Right cardiac atrium (tissue), 5 donors: Measurements from ENCODE around the gene FRRS1. TPM values are rescaled to one million over a fixed set of nuclear protein-coding genes. Genes with fewer than 3 reads are reported as not detected.

Experiments used
- ATAC-seq, 2 donors: fragments of 200-7000 bp; cut with Tn5 transposase; one replicate each; pipeline versions ENCODE4 v1.8.0 to v1.9.1; 2020; ENCODE audit warnings: moderate library complexity in 2 of 2, mild to moderate bottlenecking in 1 of 2
- DNase-seq, 3 donors: peaks; one replicate each; pipeline ENCODE4 v3.0.0-alpha.2; 2020
- H3K27ac ChIP-seq: one replicate; pipeline ENCODE4 v1.5.1; 2013; ENCODE audit warnings: mild to moderate bottlenecking, low read length, control low read depth, moderate library complexity
- H3K27me3 ChIP-seq: one replicate; pipeline ENCODE4 v1.6.1; 2013; ENCODE audit not compliant: control insufficient read depth, insufficient read depth
- H3K4me1 ChIP-seq: one replicate; pipeline ENCODE4 v1.6.1; 2013; ENCODE audit warnings: low read length; ENCODE audit not compliant: control insufficient read depth, insufficient read depth
- H3K4me3 ChIP-seq: one replicate; pipeline ENCODE4 v1.5.1; 2013; ENCODE audit warnings: low read length, control low read depth
- H3K9me3 ChIP-seq: one replicate; pipeline ENCODE4 v1.6.1; 2013; ENCODE audit warnings: low read length; ENCODE audit not compliant: control insufficient read depth
- WGBS: extraction: QIAGEN DNeasy Blood & Tissue Kit; methylation state at CpG from one replicate; pipeline ENCODE4 v1.1.7; 2013; 5-methylcytosine and 5-hydroxymethylcytosine counted together
- intact Hi-C, 4 donors: fragments of 100-400 bp; cut with DNase I; formaldehyde crosslinking; loops; one replicate each; pipeline versions ENCODE4 v1.11.0 to v1.14.0; 2022 to 2023
- polyA plus RNA-seq: library from polyadenylated mRNA; stranded (reverse); fragments of 200-250 nt; gene quantifications from one replicate; pipeline ENCODE4 v1.2.3, GENCODE V29; 2013
- total RNA-seq, 4 donors: library from RNA; stranded (reverse); fragmentation: NEBNext Ultra II Directional; extraction: Animal tissue kit (Norgen Biotek cat#: 25700); gene quantifications; one replicate each; pipeline ENCODE4 v1.2.1, GENCODE V29; 2021
- donor health status: healthy with polysubstance abuse.
- donor health status: DM: no; HTN: yes; CAD: no.
- donor health status: DM: no; HTN: no; CAD: no.
- donor health status: DM: no; HTN: yes; CAD: no; lungs with severe emphysema.
- donor health status: DM: yes; HTN: yes; CAD: no.

The FRRS1 gene
- total and polyA plus RNA-seq, 5 donors = 1.4 to 7.6 (median 6.8) TPM

DNA sequence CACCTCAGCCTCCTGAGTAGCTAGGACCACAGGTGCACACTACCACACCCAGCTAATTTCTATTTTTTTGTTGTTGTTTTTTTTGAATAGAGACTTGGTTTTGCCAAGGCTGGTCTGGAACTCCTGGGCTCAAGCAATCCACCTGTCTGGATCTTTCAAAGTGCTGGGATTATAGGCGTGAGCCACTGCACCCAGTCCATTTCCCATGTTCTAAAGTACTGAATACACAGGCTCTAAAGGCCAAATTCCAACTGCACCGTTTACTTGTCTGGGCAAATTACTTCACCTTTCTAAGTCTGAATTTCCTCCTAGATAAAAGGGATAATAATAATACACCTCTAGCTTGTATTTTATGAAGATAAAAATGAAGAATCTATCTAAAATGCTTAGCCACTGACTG is 39.6 kb downstream of the FRRS1 start:
- ATAC-seq = no peak
- WGBS = 78% methylated on average over 2 of the region's 2 CpGs
- no peak overlapping the region for H3K27ac ChIP-seq

GRCh38 chr1:99726407-99726806 is 40.0 kb downstream of the FRRS1 start:
- H3K9me3 ChIP-seq = no peaks in the 10 kb centered on the region
- no peaks in the 10 kb centered on the region for H3K27me3 ChIP-seq
- 94% methylated on average over 1 of the region's 1 CpG for WGBS
- ATAC-seq (no peak), DNase-seq (no peak)
- intact Hi-C loops = no loop called here
- peaks cover 5% of the 10 kb centered on the region for H3K4me1 ChIP-seq
- no peak overlapping the region for H3K27ac ChIP-seq
- no peak overlapping the region for H3K4me3 ChIP-seq

More for the DNA sequence above, 39.6 kb downstream of the FRRS1 start:
- H3K4me1 ChIP-seq = peaks cover 5% of the 10 kb centered on the region
- no peaks in the 10 kb centered on the region for H3K9me3 ChIP-seq
- intact Hi-C loops = no loop called here
- H3K27me3 ChIP-seq = no peaks in the 10 kb centered on the region
- H3K4me3 ChIP-seq = no peak overlapping the region
- DNase-seq = no peak

- peaks cover 5% of the 10 kb centered on the region for H3K4me1 ChIP-seq
- no peaks in the 10 kb centered on the region for H3K9me3 ChIP-seq
- H3K27ac ChIP-seq = no peak overlapping the region
- intact Hi-C loops = no loop called here
- WGBS = 43% methylated on average over 4 of the region's 4 CpGs
- ATAC-seq = no peak
- no peak for DNase-seq
- H3K27me3 ChIP-seq = no peaks in the 10 kb centered on the region
- H3K4me3 ChIP-seq = no peak overlapping the region
Observed at GRCh38 chr1:99725996-99726395, 40.4 kb downstream of the FRRS1 start.

GRCh38 chr1:99723251-99723650 is 43.2 kb downstream of the FRRS1 start:
- no peaks in the 10 kb centered on the region for H3K27me3 ChIP-seq
- no peak for DNase-seq
- no peak overlapping the region for H3K4me3 ChIP-seq
- intact Hi-C loops = no loop called here
- H3K27ac ChIP-seq = no peak overlapping the region
- no peaks in the 10 kb centered on the region for H3K9me3 ChIP-seq
- peaks cover 3% of the 10 kb centered on the region for H3K4me1 ChIP-seq
- 94% methylated on average over 3 of the region's 3 CpGs for WGBS
- ATAC-seq = no peak

DNA sequence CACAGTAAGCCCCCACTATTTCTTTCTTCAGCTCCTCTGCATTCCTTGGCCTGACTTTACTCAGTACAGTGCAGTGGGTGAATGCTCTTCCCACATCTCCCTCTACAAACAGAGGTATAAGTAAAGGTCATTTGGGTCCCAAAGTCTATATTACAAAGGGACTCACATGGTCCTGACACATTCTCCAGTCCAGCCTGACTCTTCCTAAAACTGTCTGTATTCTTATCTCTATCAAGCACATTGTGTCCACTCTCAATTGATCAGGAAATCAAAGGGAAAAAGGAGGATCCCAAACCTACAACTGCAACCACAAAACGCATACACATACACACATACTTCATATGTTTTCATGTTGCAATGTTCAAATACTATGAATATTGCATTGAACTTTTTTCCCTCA is 49.4 kb downstream of the FRRS1 start:
- 92% methylated on average over 1 of the region's 1 CpG for WGBS
- Histone ChIP-seq H3K4me1 (no peaks in the 10 kb centered on the region), H3K27me3 (no peaks in the 10 kb centered on the region), H3K9me3 (no peaks in the 10 kb centered on the region), H3K27ac (no peak overlapping the region), H3K4me3 (no peak overlapping the region)
- ATAC-seq (no peak), DNase-seq (no peak)
- intact Hi-C loops = loop anchor here in 1 of 4 donors (10.0 kb wide), 1 partner anchor 542 kb away; no protein-coding TSS in a partner anchor

- WGBS = 98% methylated on average over 2 of the region's 2 CpGs
- intact Hi-C loops = loop anchor here in 1 of 4 donors (10.0 kb wide), 1 partner anchor 538 kb away; no protein-coding TSS in a partner anchor
- Histone ChIP-seq H3K9me3 (no peaks in the 10 kb centered on the region), H3K27me3 (no peaks in the 10 kb centered on the region), H3K27ac (no peak overlapping the region), H3K4me3 (no peak overlapping the region), H3K4me1 (no peaks in the 10 kb centered on the region)
- ATAC-seq = no peak
- DNase-seq = no peak
Observed at GRCh38 chr1:99713006-99713405, 53.4 kb downstream of the FRRS1 start.

DNA sequence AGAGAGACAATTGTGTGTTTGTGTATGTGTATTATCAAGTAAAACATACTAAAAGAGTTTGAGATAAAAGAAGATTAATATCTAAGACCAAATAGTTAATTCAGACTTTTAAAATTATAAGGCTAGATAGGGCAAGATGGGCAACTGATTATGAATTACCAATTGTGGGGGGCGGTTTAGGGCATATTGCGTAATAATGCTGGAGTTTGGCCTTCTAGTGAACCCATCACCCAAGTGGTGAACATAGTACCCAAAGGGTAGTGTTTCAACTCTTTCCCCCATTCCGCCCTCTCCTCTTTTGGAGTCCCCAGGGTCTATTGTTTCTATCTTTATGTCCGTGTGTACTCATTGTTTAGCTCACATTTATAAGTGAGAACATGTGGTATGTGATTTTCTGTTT is 55.4 kb downstream of the FRRS1 start:
- no peak overlapping the region for H3K27ac ChIP-seq
- no peaks in the 10 kb centered on the region for H3K27me3 ChIP-seq
- no peaks in the 10 kb centered on the region for H3K4me1 ChIP-seq
- ATAC-seq (no peak), DNase-seq (no peak)
- H3K9me3 ChIP-seq = no peaks in the 10 kb centered on the region
- intact Hi-C loops = loop anchor here in 1 of 4 donors (10.0 kb wide), 1 partner anchor 536 kb away; no protein-coding TSS in a partner anchor
- H3K4me3 ChIP-seq = no peak overlapping the region
- WGBS = 93% methylated on average over 4 of the region's 4 CpGs

DNA sequence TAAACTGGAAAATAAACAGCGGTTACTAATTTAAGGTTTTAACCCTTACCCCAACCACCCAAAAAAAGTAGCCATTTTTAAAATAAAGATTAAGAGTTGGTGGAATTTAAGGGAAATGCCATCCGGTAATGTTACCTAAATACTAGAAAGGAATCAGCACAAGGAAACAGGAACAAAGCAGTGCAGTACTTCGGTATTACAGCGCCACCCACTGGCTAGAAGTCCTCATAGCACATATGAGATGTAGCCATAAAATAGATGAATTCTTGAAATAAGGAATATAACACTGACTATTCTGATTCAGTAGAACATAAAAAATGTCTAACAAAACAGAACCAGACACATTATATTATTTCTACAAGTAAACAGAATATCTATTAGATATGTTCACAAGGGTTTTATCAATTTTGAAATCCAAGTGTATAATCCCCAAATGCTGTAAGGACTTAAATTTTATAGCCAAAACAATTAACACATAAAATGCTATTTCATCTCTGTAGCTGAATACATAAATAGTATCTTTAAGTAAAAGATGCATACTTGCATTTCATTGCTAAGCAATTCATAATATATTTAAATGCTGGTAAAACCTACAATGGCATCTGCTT is 58.8 kb downstream of the FRRS1 start:
- H3K9me3 ChIP-seq = no peaks in the 10 kb centered on the region
- intact Hi-C loops = loop anchor here in 3 of 4 donors (5.0 to 10.0 kb wide), 4 partner anchors 223 to 535 kb away; no protein-coding TSS in a partner anchor
- ATAC-seq (peak; percentile 82 to 83), DNase-seq (peak; percentile 68 to 85 (median 74))
- H3K27ac ChIP-seq = no peak overlapping the region
- WGBS = 12% methylated on average over 4 of the region's 4 CpGs
- no peaks in the 10 kb centered on the region for H3K4me1 ChIP-seq
- H3K27me3 ChIP-seq = no peaks in the 10 kb centered on the region
- H3K4me3 ChIP-seq = no peak overlapping the region

- Histone ChIP-seq H3K4me3 (no peak overlapping the region), H3K4me1 (no peaks in the 10 kb centered on the region), H3K27ac (peak overlapping the region; percentile 50), H3K9me3 (no peaks in the 10 kb centered on the region), H3K27me3 (no peaks in the 10 kb centered on the region)
- peak in 1 of 2 donors; percentile 39 for ATAC-seq
- no peak for DNase-seq
- intact Hi-C loops = loop anchor here in 3 of 4 donors (5.0 to 10.0 kb wide), 4 partner anchors 221 to 533 kb away; no protein-coding TSS in a partner anchor
Observed at GRCh38 chr1:99705385-99705784, 61.0 kb downstream of the FRRS1 start.

DNA sequence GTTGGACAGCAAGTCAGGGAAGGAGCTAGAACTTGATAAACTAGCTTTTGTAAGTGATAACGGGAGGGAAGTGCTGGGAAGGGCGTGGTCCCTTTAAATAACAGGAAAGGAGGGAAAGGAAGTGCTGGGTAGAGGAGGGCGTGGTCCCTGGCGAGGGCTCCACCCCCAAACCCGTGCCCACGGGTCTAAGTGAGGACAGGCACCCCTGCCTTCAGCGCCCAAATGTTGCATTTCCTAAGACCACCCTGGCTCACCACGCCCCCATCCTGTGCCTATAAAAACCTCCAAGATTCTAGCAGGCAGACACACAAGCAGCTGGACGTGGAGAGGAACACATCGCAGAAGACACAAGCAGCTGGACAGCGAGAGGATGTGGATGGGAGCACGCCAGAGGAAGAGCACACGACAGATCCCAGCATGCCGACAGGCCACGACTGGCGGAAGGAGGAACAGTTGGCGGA is 62.0 kb downstream of the FRRS1 start:
- H3K9me3 ChIP-seq = no peaks in the 10 kb centered on the region
- ATAC-seq = peak; percentile 47 to 77
- H3K27me3 ChIP-seq = no peaks in the 10 kb centered on the region
- H3K27ac ChIP-seq = no peak overlapping the region
- WGBS = 69% methylated on average over 17 of the region's 17 CpGs
- no peak overlapping the region for H3K4me3 ChIP-seq
- H3K4me1 ChIP-seq = no peaks in the 10 kb centered on the region
- DNase-seq = peak; percentile 22 to 63 (median 59)
- intact Hi-C loops = loop anchor here in 1 of 4 donors (10.0 kb wide), 1 partner anchor 220 kb away; no protein-coding TSS in a partner anchor

GRCh38 chr1:99702221-99702620 is 64.2 kb downstream of the FRRS1 start:
- Histone ChIP-seq H3K27ac (no peak overlapping the region), H3K4me3 (no peak overlapping the region), H3K4me1 (no peaks in the 10 kb centered on the region), H3K9me3 (no peaks in the 10 kb centered on the region), H3K27me3 (no peaks in the 10 kb centered on the region)
- no peak for DNase-seq
- intact Hi-C loops = loop anchor here in 1 of 4 donors (10.0 kb wide), 1 partner anchor 217 kb away; no protein-coding TSS in a partner anchor
- ATAC-seq = no peak
